Suprapubic skin (tissue), 3 donors: ENCODE results near the gene SENP1.

ENCODE experiments used
- POLR2AphosphoS5 ChIP-seq, 3 donors: sonication (generic); formaldehyde crosslinking; IDR thresholded peaks; one replicate each; pipeline ENCODE4 v1.6.1; 2017; ENCODE audit warnings: antibody characterized with exemption in 3 of 3
- TF ChIP-seq, protein P1 (sequence below), 2 donors: fragments of 200-600 bp in 1 of 2; fragments of 450-650 bp in 1 of 2; sonication (generic) in 1 of 2; IDR thresholded peaks; one replicate each; pipeline ENCODE4 v1.5.1; 2016 to 2019; ENCODE audit warnings: antibody characterized with exemption in 2 of 2, mild to moderate bottlenecking in 1 of 2, moderate library complexity in 1 of 2

DNA sequence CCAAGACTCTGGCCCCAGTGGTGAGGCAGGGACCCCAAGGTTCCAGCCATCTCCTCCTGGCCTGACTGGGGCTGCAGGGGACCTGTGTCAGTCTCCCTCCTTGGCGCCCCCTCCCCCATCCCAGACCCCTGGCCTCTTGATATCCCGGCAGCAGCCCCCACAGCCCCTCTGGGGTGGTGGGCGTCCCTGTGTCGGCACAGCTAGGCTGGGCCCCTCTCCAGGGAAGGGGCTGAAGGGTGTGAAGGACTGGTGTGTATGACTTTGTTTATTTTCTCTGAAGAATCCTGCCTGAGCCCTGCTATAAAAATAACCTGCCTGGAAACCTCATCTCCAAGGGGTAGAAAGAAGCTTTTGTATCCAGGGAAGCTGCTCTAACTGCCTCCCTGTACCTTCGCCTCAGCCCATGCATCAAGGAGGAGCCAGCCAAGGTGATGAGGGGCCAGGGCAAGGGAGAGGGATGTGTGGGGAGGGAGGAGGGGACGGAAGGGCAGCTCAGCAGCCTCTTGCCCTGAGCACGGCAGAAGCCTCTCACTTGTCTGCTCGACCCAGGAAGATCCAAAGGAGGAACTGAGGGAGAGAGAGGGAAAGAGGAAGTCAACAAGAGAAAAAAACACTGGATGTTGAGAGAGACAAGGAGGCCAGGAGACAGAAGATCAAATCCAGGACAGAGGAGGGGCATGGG lies 76.2 kb downstream of the SENP1 start:
- TF ChIP-seq, protein P1, sequence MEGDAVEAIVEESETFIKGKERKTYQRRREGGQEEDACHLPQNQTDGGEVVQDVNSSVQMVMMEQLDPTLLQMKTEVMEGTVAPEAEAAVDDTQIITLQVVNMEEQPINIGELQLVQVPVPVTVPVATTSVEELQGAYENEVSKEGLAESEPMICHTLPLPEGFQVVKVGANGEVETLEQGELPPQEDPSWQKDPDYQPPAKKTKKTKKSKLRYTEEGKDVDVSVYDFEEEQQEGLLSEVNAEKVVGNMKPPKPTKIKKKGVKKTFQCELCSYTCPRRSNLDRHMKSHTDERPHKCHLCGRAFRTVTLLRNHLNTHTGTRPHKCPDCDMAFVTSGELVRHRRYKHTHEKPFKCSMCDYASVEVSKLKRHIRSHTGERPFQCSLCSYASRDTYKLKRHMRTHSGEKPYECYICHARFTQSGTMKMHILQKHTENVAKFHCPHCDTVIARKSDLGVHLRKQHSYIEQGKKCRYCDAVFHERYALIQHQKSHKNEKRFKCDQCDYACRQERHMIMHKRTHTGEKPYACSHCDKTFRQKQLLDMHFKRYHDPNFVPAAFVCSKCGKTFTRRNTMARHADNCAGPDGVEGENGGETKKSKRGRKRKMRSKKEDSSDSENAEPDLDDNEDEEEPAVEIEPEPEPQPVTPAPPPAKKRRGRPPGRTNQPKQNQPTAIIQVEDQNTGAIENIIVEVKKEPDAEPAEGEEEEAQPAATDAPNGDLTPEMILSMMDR (IDR thresholded peaks at IDR 0.05), result no peak
- no peak for TF ChIP-seq POLR2AphosphoS5 (IDR thresholded peaks at IDR 0.05)
